ENCODE measurements around the gene MYO1H. TPM values are rescaled to one million over a fixed set of nuclear protein-coding genes. Genes with fewer than 3 reads are reported as not detected.

The MYO1H gene
- total and polyA plus RNA-seq, 2 of the 8 experiments (the other 6 are each of a cell fraction or from before 2014, with no cell fraction given): 0.03 TPM; not detected in 1

DNA sequence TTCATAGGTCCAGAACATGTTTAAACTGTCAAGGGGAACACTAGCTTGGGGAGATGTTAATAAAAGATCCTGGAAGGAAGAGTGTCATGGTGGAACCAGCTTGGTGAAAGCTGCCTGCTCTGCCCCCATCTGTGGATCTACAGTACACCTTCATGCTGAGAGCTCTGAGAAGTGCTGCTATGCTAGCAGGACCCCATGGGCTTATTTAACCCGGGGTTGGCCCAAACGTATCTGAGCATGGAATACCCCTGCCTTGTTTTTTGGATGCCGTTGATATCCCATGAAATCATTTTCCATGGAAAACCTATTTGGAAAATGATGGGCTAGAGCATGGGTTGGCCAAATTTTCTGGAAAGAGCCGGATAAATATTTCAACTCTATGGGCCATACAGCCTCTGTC lies 144.0 kb downstream of the MYO1H start:
- H4K91ac ChIP-seq (replicated peaks; ENCODE audit: insufficient read length, low read length): no peak overlapping the region
- H3K14ac ChIP-seq (ENCODE audit: insufficient read length): no peak overlapping the region
- no peaks in the 10 kb centered on the region for H3K79me1 ChIP-seq (ENCODE audit: low read depth, low read length)
- H2BK120ac ChIP-seq (replicated peaks; ENCODE audit: low read depth, low read length): no peak overlapping the region
- H4K20me1 ChIP-seq (replicated peaks in 1 of 2; ENCODE audit: control insufficient read depth in 1 of 2, insufficient read depth in 2 of 2, low read length in 2 of 2): peaks cover 0 to 4% of the 10 kb centered on the region in 2 experiments
- H3K4ac ChIP-seq (replicated peaks; ENCODE audit: insufficient read length, low read depth, low read length): no peak overlapping the region
- H4K8ac ChIP-seq (ENCODE audit: extremely low read depth, insufficient read depth, low read length): no peak overlapping the region
- no peak overlapping the region for H3K27ac ChIP-seq (ENCODE audit: low read depth, low read length)
- FAIRE-seq (no peak), DNase-seq (ENCODE audit: low read depth in 1 of 2, low spot score in 2 of 2) (no peak)
- H3K79me2 ChIP-seq (ENCODE audit: control insufficient read depth in 1 of 2, insufficient read depth in 2 of 2, low read length in 2 of 2): no peaks in the 10 kb centered on the region
- no peaks in the 10 kb centered on the region for H3K23me2 ChIP-seq (ENCODE audit: low read depth, low read length)
- no peak overlapping the region for H2BK15ac ChIP-seq (ENCODE audit: low read length)
- ChIA-PET CTCF (ENCODE audit: partially characterized antibody) (interaction anchor here (1.2 to 2.0 kb wide), 2 partner anchors 20 to 58 kb away, joined by 3 to 5 read pairs; no protein-coding TSS in a partner anchor), POLR2A (ENCODE audit: partially characterized antibody) (no interaction called here)
- no peaks in the 10 kb centered on the region for H3K4me1 ChIP-seq (replicated peaks in 1 of 4; ENCODE audit: control insufficient read depth in 3 of 4, insufficient read depth in 4 of 4, low read length in 3 of 4)
- no peak overlapping the region for H2AFZ ChIP-seq (ENCODE audit: low read length)
- H3K4me3 ChIP-seq (ENCODE audit: extremely low read depth in 1 of 4, insufficient read depth in 2 of 4, low read depth in 3 of 4, low read length in 4 of 4): no peak overlapping the region
- TF ChIP-seq ASH2L (IDR thresholded peaks at IDR 0.05; ENCODE audit: low read length) (no peak), SP4 (IDR thresholded peaks at IDR 0.05; ENCODE audit: low read length) (no peak), HDAC2 (IDR thresholded peaks at IDR 0.05; ENCODE audit: borderline replicate concordance in 1 of 2, low read depth in 2 of 2, low read length in 2 of 2) (no peak), YY1 (IDR thresholded peaks at IDR 0.05; ENCODE audit: low read depth, low read length) (no peak), PHF8 (conservative IDR thresholded peaks at IDR 0.05; ENCODE audit: low read depth, low read length) (no peak), BRCA1 (IDR thresholded peaks at IDR 0.05; ENCODE audit: low read depth, low read length) (no peak), CTBP2 (IDR thresholded peaks at IDR 0.05; ENCODE audit: borderline replicate concordance, insufficient read depth, insufficient read length, low read length) (no peak), KDM1A (IDR thresholded peaks at IDR 0.05; ENCODE audit: borderline replicate concordance, low read length) (no peak), EGR1 (IDR thresholded peaks at IDR 0.05; ENCODE audit: borderline replicate concordance, low read depth, low read length) (no peak)
- TF ChIP-seq, protein P1, sequence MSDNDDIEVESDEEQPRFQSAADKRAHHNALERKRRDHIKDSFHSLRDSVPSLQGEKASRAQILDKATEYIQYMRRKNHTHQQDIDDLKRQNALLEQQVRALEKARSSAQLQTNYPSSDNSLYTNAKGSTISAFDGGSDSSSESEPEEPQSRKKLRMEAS (IDR thresholded peaks at IDR 0.05): no peak
- H2AK5ac ChIP-seq (ENCODE audit: low read depth, low read length): no peak overlapping the region
- H3K23ac ChIP-seq (ENCODE audit: insufficient read length): no peak overlapping the region
- 0 out of 4 replicates have a peak, but pooled peaks cover 0 to 4% of the 10 kb centered on the region in 2 experiments for H3K9me3 ChIP-seq (ENCODE audit: insufficient read depth in 2 of 2, low read depth in 1 of 2, low read length in 1 of 2)
- no peak overlapping the region for H2BK12ac ChIP-seq (ENCODE audit: low read depth, low read length)
- H3K36me3 ChIP-seq (ENCODE audit: control insufficient read depth in 2 of 4, insufficient read depth in 4 of 4, low read length in 3 of 4): peaks cover 7 to 56% (median 37%) of the 10 kb centered on the region in 4 experiments
- H3K18ac ChIP-seq (ENCODE audit: extremely low read depth, low read length): no peak overlapping the region
- 92% methylated on average over 4 of the region's 4 CpGs; no CpG with 5 or more reads in 1 of the 2 experiments for WGBS, 2 experiments (ENCODE audit: extremely low coverage in 1 of 2, insufficient coverage in 1 of 2, insufficient read length in 1 of 2, insufficient replicate concordance in 2 of 2, low coverage in 1 of 2, low lambda C conversion rate in 2 of 2, missing lambda C conversion rate in 1 of 2)
- H3K4me2 ChIP-seq (ENCODE audit: insufficient read depth in 1 of 2, low read depth in 2 of 2, low read length in 2 of 2): no peak overlapping the region
- H2BK5ac ChIP-seq (ENCODE audit: low read depth, low read length): no peak overlapping the region
- H3K27me3 ChIP-seq (replicated peaks in 1 of 4; ENCODE audit: control insufficient read depth in 3 of 4, extremely low read depth in 1 of 4, insufficient read depth in 3 of 4, low read length in 3 of 4): no peaks in the 10 kb centered on the region
- H2BK20ac ChIP-seq (ENCODE audit: low read length): no peak overlapping the region
- no peak overlapping the region for H3K9ac ChIP-seq (replicated peaks in 1 of 4; ENCODE audit: extremely low read depth in 1 of 4, low read depth in 3 of 4, low read length in 3 of 4)
- H3K56ac ChIP-seq (replicated peaks; ENCODE audit: insufficient read length, low read depth, low read length): no peak overlapping the region
- no peak overlapping the region for H4K5ac ChIP-seq (ENCODE audit: insufficient read length, low read depth, low read length)
